Suprapubic skin (tissue), 3 donors: ENCODE measurements around the gene PTK7.

ENCODE experiments used
- CTCF ChIP-seq, 2 donors: fragments of 200-600 bp in 1 of 2; fragments of 450-650 bp in 1 of 2; sonication (generic) in 1 of 2; IDR thresholded peaks; one replicate each; pipeline ENCODE4 v1.5.1; 2016 to 2019; ENCODE audit warnings: antibody characterized with exemption in 2 of 2, mild to moderate bottlenecking in 1 of 2, moderate library complexity in 1 of 2
- EP300 ChIP-seq: sonication (generic); formaldehyde crosslinking; IDR thresholded peaks from one replicate; pipeline ENCODE4 v1.6.1; 2017; ENCODE audit warnings: antibody characterized with exemption
- POLR2A ChIP-seq, 2 donors: fragments of 450-650 bp; IDR thresholded peaks; one replicate each; pipeline ENCODE4 v1.6.1; 2017; ENCODE audit warnings: antibody characterized with exemption in 2 of 2, mild to moderate bottlenecking in 2 of 2, moderate library complexity in 2 of 2

- TF ChIP-seq CTCF (IDR thresholded peaks at IDR 0.05) (no peak), POLR2A (IDR thresholded peaks at IDR 0.05) (no peak), EP300 (no peak)
Observed at GRCh38 chr6:43076464-43077332, 584 bp downstream of the PTK7 start.
